Stomach (tissue), 4 donors: ENCODE measurements around the gene OR51G1.

Experiments
- EP300 ChIP-seq: sonication (generic); formaldehyde crosslinking; IDR thresholded peaks from one replicate; pipeline ENCODE4 v1.6.1; 2017; ENCODE audit warnings: antibody characterized with exemption
- POLR2AphosphoS5 ChIP-seq, 3 donors: sonication (generic); formaldehyde crosslinking; IDR thresholded peaks; one replicate each; pipeline ENCODE4 v1.6.1; 2016; ENCODE audit warnings: antibody characterized with exemption in 3 of 3
- TF ChIP-seq, protein P1 (sequence below), 7 experiments: fragments of 450-650 bp in 4 of 7; fragments of 200-600 bp in 3 of 7; sonication (generic) in 3 of 7; IDR thresholded peaks; one replicate each; pipeline ENCODE4 v1.5.1; 2016 to 2019; ENCODE audit warnings: antibody characterized with exemption in 7 of 7, control low read depth in 2 of 7, mild to moderate bottlenecking in 1 of 7

DNA sequence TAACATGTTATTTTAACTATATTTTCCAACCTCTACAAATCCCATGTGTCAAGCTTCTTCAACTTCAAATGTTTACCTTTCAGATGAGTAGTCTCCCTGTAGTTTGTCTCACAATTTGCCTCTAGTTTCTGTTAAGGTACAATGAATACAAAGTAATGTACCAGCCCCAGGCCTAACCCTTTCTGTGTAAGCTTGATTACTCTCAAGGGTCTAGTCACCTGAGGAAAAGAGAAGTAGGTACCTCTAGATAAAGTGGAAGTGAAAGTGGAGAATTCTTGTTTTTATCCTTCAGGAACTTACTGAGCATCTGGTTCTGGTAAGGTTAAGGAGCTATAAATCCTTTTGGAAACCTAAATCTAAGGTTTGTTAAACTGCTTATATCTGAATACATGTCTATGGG lies 20.7 kb downstream of the OR51G1 start, which contains the start of gene OR51A7:
- no peak for TF ChIP-seq POLR2AphosphoS5 (IDR thresholded peaks at IDR 0.05)
- TF ChIP-seq, protein P1, sequence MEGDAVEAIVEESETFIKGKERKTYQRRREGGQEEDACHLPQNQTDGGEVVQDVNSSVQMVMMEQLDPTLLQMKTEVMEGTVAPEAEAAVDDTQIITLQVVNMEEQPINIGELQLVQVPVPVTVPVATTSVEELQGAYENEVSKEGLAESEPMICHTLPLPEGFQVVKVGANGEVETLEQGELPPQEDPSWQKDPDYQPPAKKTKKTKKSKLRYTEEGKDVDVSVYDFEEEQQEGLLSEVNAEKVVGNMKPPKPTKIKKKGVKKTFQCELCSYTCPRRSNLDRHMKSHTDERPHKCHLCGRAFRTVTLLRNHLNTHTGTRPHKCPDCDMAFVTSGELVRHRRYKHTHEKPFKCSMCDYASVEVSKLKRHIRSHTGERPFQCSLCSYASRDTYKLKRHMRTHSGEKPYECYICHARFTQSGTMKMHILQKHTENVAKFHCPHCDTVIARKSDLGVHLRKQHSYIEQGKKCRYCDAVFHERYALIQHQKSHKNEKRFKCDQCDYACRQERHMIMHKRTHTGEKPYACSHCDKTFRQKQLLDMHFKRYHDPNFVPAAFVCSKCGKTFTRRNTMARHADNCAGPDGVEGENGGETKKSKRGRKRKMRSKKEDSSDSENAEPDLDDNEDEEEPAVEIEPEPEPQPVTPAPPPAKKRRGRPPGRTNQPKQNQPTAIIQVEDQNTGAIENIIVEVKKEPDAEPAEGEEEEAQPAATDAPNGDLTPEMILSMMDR (IDR thresholded peaks at IDR 0.05), result no peak
- no peak for TF ChIP-seq EP300
